ENCODE measurements around the gene GCM1.

DNA sequence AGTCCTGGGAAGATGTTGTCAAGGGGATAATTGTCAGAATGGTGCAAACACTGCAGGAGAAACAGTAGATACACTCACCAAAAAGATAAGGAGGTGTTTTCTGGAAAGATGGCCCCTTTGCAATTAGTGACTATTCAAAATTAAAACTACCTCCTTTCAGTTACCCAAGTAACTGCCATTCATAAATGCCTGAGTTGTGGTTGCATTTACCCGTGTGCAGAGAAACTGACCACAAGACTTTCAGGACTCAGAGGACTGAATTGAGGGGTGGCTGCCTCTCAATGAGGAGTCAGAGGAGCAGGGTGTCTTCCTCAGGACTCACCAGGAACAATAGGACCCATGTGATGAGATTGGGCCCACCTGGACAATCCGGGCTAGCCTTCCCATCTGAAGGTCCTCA is 39.0 kb downstream of the GCM1 start:
- TF ChIP-seq POLR2AphosphoS5 (IDR thresholded peaks at IDR 0.05; ENCODE audit: low read depth, low read length) (no peak), POLR2A (IDR thresholded peaks at IDR 0.05; ENCODE audit: low read depth, low read length) (no peak), TAF1 (IDR thresholded peaks at IDR 0.05; ENCODE audit: low read depth, low read length) (no peak), SPI1 (IDR thresholded peaks at IDR 0.05; ENCODE audit: low read depth, low read length) (no peak), PAX5 (IDR thresholded peaks at IDR 0.05; ENCODE audit: insufficient read depth, low read length, severe bottlenecking) (no peak), POU2F2 (IDR thresholded peaks at IDR 0.05; ENCODE audit: low read depth, low read length) (no peak)
